Upper lobe of right lung (tissue), 1 donor: ENCODE measurements around the gene HOXB6. TPM values are rescaled to one million over a fixed set of nuclear protein-coding genes. Genes with fewer than 3 reads are reported as not detected.

Source experiments
- ATAC-seq: fragments of 200-7000 bp; cut with Tn5 transposase; one replicate; pipeline ENCODE4 v1.9.1; 2020; ENCODE audit warnings: mild to moderate bottlenecking, moderate library complexity
- DNase-seq: peaks from one replicate; pipeline ENCODE4 v3.0.0-alpha.2; 2020
- H3K27ac ChIP-seq: fragments of 200-600 bp; one replicate; pipeline ENCODE4 v1.8.0; 2022
- H3K27me3 ChIP-seq: fragments of 200-600 bp; one replicate; pipeline ENCODE4 v1.8.0; 2022; ENCODE audit warnings: mild to moderate bottlenecking
- H3K36me3 ChIP-seq: fragments of 200-600 bp; one replicate; pipeline ENCODE4 v1.8.0; 2022
- H3K4me1 ChIP-seq: fragments of 200-600 bp; one replicate; pipeline ENCODE4 v1.8.0; 2022
- H3K4me3 ChIP-seq: fragments of 200-600 bp; one replicate; pipeline ENCODE4 v1.8.0; 2022; ENCODE audit warnings: mild to moderate bottlenecking
- H3K9me3 ChIP-seq: fragments of 200-600 bp; one replicate; pipeline ENCODE4 v1.8.0; 2022
- intact Hi-C: fragments of 100-400 bp; cut with DNase I; formaldehyde crosslinking; loops from one replicate; pipeline ENCODE4 v1.11.0; 2022
- total RNA-seq: library from RNA; stranded (reverse); fragmentation: NEBNext Ultra II Directional; extraction: Animal tissue kit (Norgen Biotek cat#: 25700); gene quantifications from one replicate; pipeline ENCODE4 v1.2.1, GENCODE V29; 2021
- TF ChIP-seq, protein P1 (sequence below): fragments of 200-600 bp; IDR thresholded peaks from one replicate; pipeline ENCODE4 v1.8.0; 2022; ENCODE audit warnings: antibody characterized with exemption
- donor health status: DM: no; HTN: yes; CAD: no; lungs with severe emphysema.

Gene HOXB6
- total RNA-seq, 1 donor from 2014 or later: 4.9 TPM

DNA sequence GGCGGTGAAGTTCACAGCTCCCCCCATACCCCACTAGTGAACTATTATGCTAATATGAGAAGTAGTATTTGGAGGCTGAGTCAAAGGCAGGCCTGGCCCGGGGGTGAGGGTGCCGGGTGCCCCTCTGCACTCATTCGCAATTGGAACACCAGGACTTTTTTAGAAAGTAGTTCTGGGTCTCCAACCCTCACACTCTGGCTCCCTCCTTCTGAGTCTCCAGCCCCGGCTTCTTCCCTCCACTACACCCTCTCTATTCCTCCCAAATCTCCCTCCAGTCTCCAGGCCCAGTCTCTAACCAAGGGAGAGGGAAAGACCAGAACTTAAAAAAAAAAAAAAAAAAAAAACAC, 48.6 kb downstream of the HOXB6 start:
- peak overlapping the region; percentile 46 for H3K4me3 ChIP-seq
- DNase-seq (peak; percentile 41), ATAC-seq (no peak)
- H3K27ac ChIP-seq: peak overlapping the region; percentile 65
- intact Hi-C loops: no loop called here
- peaks cover 25% of the 10 kb centered on the region for H3K27me3 ChIP-seq
- TF ChIP-seq, protein P1, sequence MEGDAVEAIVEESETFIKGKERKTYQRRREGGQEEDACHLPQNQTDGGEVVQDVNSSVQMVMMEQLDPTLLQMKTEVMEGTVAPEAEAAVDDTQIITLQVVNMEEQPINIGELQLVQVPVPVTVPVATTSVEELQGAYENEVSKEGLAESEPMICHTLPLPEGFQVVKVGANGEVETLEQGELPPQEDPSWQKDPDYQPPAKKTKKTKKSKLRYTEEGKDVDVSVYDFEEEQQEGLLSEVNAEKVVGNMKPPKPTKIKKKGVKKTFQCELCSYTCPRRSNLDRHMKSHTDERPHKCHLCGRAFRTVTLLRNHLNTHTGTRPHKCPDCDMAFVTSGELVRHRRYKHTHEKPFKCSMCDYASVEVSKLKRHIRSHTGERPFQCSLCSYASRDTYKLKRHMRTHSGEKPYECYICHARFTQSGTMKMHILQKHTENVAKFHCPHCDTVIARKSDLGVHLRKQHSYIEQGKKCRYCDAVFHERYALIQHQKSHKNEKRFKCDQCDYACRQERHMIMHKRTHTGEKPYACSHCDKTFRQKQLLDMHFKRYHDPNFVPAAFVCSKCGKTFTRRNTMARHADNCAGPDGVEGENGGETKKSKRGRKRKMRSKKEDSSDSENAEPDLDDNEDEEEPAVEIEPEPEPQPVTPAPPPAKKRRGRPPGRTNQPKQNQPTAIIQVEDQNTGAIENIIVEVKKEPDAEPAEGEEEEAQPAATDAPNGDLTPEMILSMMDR: no peak
- no peaks in the 10 kb centered on the region for H3K9me3 ChIP-seq
- no peaks in the 10 kb centered on the region for H3K36me3 ChIP-seq
- peaks cover 8% of the 10 kb centered on the region for H3K4me1 ChIP-seq

DNA sequence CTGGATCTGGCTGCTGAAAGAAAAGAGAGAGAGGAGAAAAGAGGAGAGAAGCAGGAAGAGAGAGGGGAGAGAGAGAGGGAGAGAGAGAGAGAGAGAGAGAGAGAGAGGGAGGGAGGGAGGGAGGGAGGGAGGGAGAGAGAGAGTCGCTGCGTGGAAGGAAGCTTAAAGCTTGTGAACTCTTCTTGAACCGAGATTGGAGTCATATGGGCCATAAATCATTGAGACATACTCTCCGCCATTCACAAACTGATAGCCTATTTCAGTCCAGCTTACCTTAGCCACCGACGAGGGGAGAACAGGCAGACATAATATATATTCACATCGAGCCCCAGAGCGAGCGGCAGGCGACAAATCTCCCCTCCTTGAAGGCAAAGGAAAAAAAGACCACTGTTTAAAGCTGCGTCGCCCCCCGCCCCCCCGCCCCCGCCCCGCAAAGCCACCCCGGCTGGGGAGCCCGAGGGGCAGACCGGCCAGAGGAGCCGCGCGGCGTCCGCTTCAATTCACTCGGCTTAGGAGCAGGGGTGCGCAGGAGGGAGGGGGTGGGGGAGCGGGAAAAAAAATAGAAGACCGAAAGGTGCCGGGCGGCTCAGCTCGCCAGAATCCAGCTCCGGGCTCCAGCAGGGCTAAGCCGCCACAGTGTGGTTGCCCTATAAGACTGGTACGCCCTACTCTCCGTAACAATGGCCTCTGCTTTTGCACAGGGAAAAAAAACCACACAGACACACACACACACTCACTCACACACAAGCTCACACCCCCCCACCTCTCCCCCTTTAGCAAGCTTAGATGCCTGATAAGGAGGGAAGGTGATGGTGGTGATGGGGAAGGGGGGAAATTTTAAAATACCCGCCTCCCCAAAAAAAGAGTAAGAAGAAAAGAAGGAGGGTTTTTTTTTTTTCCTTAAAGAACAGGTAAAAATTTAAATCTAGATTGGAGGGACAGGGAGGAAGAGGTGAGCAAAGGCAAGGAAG, 49.2 kb downstream of the HOXB6 start:
- no peaks in the 10 kb centered on the region for H3K36me3 ChIP-seq
- ATAC-seq: no peak
- H3K27me3 ChIP-seq: peaks cover 27% of the 10 kb centered on the region
- H3K27ac ChIP-seq: peak overlapping the region; percentile 65
- TF ChIP-seq, protein P1: no peak
- peak overlapping the region; percentile 46 for H3K4me3 ChIP-seq
- intact Hi-C loops: no loop called here
- DNase-seq: peak; percentile 44
- no peaks in the 10 kb centered on the region for H3K9me3 ChIP-seq
- H3K4me1 ChIP-seq: peaks cover 8% of the 10 kb centered on the region

DNA sequence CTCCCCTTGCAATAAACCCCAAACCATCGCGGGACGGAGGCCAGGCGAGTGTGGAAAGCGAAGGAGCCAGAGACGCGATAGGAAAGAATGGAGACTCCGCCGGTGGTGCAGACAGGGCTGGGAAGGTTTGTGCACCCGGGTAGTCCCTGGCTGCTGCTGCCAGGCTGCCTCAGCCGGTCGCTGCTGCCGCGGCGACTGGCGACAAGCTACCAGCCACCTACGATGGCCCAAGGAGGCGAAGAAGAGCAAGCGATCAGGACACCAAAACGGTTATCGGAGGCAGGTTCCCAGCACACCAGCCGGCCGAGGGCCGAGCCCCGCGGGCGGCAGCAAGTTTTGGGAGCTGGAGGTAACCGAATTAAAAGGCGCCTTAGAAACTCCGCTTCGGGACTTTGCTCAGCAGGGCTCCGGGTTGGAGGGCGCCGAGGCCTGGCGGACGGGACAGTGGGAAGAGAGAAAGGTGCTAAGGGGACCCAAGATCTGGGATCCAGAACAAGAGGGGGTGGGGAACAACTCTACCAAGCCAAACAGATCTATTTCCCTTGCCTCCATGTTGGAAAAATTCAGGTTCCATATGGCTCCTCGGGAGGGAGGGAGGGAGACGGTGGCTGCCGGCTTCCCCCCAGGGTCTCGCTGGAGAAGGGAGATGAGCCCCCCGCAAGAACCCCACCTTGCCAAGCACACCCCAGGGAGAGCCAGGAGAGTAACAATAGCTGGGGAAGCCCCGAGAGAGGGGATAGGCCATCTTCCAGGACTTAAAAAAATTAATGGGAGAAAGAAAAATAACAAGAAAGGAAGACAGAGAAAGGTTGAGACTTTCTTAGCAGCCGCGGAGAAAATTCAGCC, 50.2 kb downstream of the HOXB6 start:
- peaks cover 30% of the 10 kb centered on the region for H3K27me3 ChIP-seq
- intact Hi-C loops: no loop called here
- peaks cover 8% of the 10 kb centered on the region for H3K4me1 ChIP-seq
- ATAC-seq (no peak), DNase-seq (peak; percentile 56)
- peak overlapping the region; percentile 55 for H3K27ac ChIP-seq
- TF ChIP-seq, protein P1: no peak
- peak overlapping the region; percentile 46 for H3K4me3 ChIP-seq
- no peaks in the 10 kb centered on the region for H3K36me3 ChIP-seq
- H3K9me3 ChIP-seq: no peaks in the 10 kb centered on the region

DNA sequence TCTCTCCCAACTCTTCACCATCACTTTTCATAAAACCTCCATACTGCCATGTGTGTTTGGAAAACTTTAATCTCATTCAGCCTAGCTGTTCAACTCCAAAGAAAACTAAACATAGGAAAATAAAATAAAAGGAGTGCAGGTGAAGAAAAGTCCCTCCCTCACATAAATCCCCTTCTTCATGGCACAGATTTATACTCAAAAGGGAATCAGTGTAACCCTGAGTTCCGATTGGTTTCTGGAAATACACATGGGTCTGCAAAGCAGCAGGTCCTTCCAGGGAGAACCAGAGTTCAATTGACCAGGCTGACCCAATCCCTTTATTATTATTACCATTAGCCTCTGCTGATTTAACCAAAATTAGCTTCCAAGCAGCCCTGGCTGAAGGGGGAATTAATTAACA, 51.0 kb downstream of the HOXB6 start:
- intact Hi-C loops: no loop called here
- H3K27ac ChIP-seq: peak overlapping the region; percentile 55
- H3K4me1 ChIP-seq: peaks cover 8% of the 10 kb centered on the region

DNA sequence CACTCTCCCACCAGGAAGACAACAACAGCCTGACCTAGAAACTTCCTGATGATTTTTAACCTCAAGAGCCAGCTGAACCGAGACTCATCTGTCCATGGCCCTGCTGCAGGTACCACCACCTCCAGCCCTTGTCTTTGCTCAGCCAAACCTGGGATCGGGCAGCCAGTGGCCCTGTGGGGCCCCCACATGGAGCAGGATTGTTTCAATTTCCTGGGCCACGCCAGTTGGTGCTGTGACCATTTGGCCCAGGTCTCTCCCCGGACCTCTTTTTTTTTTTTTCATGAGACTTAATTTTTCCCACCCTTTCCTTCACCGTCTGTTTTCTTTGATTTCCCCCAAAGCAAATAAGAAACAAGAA, 51.6 kb downstream of the HOXB6 start:
- Histone ChIP-seq H3K4me3 (peak overlapping the region; percentile 46), H3K9me3 (no peaks in the 10 kb centered on the region), H3K27me3 (peaks cover 29% of the 10 kb centered on the region), H3K4me1 (peaks cover 8% of the 10 kb centered on the region), H3K27ac (peak overlapping the region; percentile 55), H3K36me3 (no peaks in the 10 kb centered on the region)
- DNase-seq (no peak), ATAC-seq (no peak)
- intact Hi-C loops: no loop called here
- TF ChIP-seq, protein P1: no peak

More for the DNA sequence above, 51.0 kb downstream of the HOXB6 start:
- Histone ChIP-seq H3K9me3 (no peaks in the 10 kb centered on the region), H3K4me3 (peak overlapping the region; percentile 46), H3K27me3 (peaks cover 29% of the 10 kb centered on the region), H3K36me3 (no peaks in the 10 kb centered on the region)
- ATAC-seq (no peak), DNase-seq (no peak)
- TF ChIP-seq, protein P1: no peak
